ENCODE measurements around the gene AP1M1. TPM values are rescaled to one million over a fixed set of nuclear protein-coding genes. Genes with fewer than 3 reads are reported as not detected.

Gene AP1M1
- total RNA-seq, 2 experiments from 2014 or later = 100 to 113 TPM

GRCh38 chr19:16202320-16203255 is 4.9 kb downstream of the AP1M1 start:
- DNase-seq = peak; percentile 10
- peaks cover 33% of the 10 kb centered on the region for H3K36me3 Mint-ChIP-seq
- H3K4me1 Mint-ChIP-seq (ENCODE audit: low read depth) = peaks cover 51% of the 10 kb centered on the region
- POLR2A ChIA-PET = interaction anchor here (0.8 kb wide), 1 partner anchor 17 kb away, joined by 3 read pairs; the partner anchor contains the start of gene FAM32A
- CTCF ChIA-PET = interaction anchor here (0.9 to 1.2 kb wide), 2 partner anchors 9 to 181 kb away, joined by 3 read pairs; no protein-coding TSS in a partner anchor
- peak overlapping the region; percentile 43 for H3K27ac Mint-ChIP-seq
- no peak overlapping the region for H3K4me3 Mint-ChIP-seq
- intact Hi-C loops (cut with micrococcal nuclease) = no loop called here
- no peaks in the 10 kb centered on the region for H3K27me3 Mint-ChIP-seq
- no peaks in the 10 kb centered on the region for H3K9me3 Mint-ChIP-seq

GRCh38 chr19:16203256-16204004 is 5.7 kb downstream of the AP1M1 start:
- peak; percentile 4 for DNase-seq
- Mint-ChIP-seq H3K36me3 (peaks cover 34% of the 10 kb centered on the region), H3K4me3 (no peak overlapping the region), H3K27me3 (no peaks in the 10 kb centered on the region), H3K9me3 (no peaks in the 10 kb centered on the region), H3K27ac (no peak overlapping the region), H3K4me1 (ENCODE audit: low read depth) (peaks cover 58% of the 10 kb centered on the region)
- CTCF ChIA-PET = interaction anchor here (0.9 kb wide), 1 partner anchor 9 kb away, joined by 3 read pairs; no protein-coding TSS in a partner anchor
- intact Hi-C loops (cut with micrococcal nuclease) = no loop called here
- POLR2A ChIA-PET = interaction anchor here (0.5 to 0.8 kb wide), 2 partner anchors 18 to 84 kb away, joined by 3 to 4 read pairs; partner anchors contain the start of gene FAM32A

DNA sequence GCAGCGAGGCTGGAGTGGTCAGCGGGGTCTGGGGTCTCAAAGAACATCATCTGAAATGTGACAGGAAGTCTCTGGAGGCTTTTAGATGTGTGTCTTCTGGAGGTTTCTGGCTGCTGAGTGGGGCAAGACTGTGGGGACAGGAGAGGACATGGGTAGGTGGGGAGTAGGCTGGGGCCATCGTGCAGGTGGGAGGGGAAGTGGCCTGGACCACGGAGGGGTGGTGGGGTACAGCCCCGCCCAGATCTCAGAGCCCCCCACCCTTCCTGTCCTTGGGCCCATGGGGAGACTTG is 6.2 kb downstream of the AP1M1 start:
- Mint-ChIP-seq H3K27ac (no peak overlapping the region), H3K9me3 (no peaks in the 10 kb centered on the region), H3K36me3 (peaks cover 39% of the 10 kb centered on the region), H3K4me1 (ENCODE audit: low read depth) (peaks cover 53% of the 10 kb centered on the region), H3K4me3 (no peak overlapping the region), H3K27me3 (no peaks in the 10 kb centered on the region)
- POLR2A ChIA-PET = interaction anchor here (0.5 kb wide), 1 partner anchor 85 kb away, joined by 4 read pairs; no protein-coding TSS in a partner anchor
- CTCF ChIA-PET = no interaction called here
- intact Hi-C loops (cut with micrococcal nuclease) = no loop called here
- DNase-seq = peak; percentile 4

DNA sequence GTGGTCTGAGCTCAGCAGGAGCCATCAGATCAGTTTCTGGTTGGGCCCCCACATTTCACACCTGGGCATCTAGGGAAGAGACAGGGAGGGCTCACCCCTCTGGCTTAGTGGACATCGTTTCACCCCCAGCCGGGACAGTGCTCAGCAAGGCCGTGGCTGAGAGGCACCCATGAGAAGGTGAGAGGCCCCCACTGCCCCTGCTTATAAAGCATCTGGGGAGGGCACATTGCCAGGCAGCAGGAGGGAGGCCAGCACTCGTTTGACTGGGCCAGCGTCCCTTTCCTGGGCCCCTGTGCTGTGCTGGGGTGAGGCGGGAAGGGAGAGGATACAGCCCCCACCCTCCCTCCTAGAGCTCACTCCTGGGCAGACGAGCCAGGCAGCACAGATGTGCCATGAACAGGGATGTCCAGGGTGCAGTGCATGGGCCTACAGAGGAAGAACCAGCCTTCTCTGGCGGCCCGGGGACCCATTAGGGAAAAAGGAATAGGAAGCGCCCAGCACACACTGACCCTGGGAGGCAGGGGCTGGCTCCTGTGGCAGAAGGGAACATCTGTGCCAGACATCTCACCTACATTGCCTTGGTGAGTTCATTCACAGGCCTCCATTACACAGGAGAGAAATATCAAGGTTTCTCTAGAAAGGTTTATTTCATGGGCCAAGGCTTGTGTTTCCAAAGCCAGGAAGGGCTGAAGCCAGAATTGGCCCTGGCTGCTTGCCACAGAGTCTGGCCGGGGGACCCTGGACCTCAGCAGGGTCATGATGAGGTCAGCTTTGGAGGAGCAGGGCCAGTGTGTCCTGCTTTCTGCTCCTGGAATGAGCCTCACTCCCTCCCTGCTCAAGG is 7.7 kb downstream of the AP1M1 start:
- ChIA-PET POLR2A (no interaction called here), CTCF (no interaction called here)
- H3K9me3 Mint-ChIP-seq = no peaks in the 10 kb centered on the region
- peaks cover 45% of the 10 kb centered on the region for H3K4me1 Mint-ChIP-seq (ENCODE audit: low read depth)
- intact Hi-C loops (cut with micrococcal nuclease) = no loop called here
- H3K27me3 Mint-ChIP-seq = no peaks in the 10 kb centered on the region
- H3K36me3 Mint-ChIP-seq = peaks cover 50% of the 10 kb centered on the region
- H3K4me3 Mint-ChIP-seq = no peak overlapping the region
- peak; percentile 6 for DNase-seq
- no peak overlapping the region for H3K27ac Mint-ChIP-seq

DNA sequence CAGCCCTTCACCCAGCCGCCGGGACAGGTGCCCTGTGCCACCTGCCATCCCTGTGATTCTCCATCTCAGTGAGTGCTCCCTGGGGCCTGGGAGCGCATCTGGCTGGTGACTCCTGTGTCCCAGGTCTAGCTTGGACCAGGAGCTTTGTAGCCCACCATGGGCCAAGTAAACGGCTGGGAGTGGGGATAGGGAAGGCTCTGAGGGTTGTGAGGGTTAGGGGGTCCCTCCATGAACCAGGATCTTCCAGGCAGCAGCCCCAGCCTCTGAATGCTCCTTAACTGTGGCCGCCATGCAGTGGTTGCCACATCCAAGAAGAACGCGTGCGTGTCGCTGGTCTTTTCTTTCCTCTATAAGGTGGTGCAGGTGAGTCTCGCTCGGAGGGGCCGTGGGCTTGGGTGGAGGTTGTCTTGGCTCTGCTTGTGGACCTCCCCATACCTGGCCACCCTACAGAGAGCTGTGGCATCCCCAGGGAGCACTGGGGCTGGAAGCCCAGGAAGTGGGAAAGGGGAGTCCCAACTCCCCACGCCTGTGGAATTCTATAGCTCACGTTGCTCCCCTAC is 8.4 kb downstream of the AP1M1 start:
- intact Hi-C loops (cut with micrococcal nuclease) = no loop called here
- peak; percentile 4 for DNase-seq
- Mint-ChIP-seq H3K9me3 (no peaks in the 10 kb centered on the region), H3K27ac (no peak overlapping the region), H3K36me3 (peaks cover 50% of the 10 kb centered on the region), H3K4me3 (no peak overlapping the region), H3K27me3 (no peaks in the 10 kb centered on the region), H3K4me1 (ENCODE audit: low read depth) (peaks cover 40% of the 10 kb centered on the region)
- POLR2A ChIA-PET = interaction anchor here (1.2 kb wide), 1 partner anchor 9 kb away, joined by 3 read pairs; the partner anchor contains the start of gene AP1M1
- CTCF ChIA-PET = interaction anchor here (1.0 kb wide), 1 partner anchor 177 kb away, joined by 3 read pairs; no protein-coding TSS in a partner anchor

DNA sequence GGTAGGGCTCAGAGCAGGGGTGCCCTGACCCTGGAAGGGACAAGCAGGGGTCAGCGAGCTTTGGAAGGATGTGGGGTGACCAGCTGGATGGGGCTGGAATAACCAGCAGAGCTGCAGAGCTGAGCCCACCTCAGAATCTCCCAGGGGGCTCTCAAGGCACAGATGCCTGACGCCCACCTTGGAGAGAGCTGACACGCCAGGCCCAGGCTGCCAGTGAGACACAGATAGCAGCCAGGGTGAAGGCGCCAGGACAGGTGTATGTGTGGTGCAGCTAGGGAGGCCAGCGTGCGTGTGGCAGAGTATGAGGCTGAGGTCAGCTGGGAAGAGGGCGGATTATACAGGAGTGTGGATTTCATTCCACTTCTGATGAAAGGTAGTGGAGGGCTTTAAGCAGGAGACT is 8.9 kb downstream of the AP1M1 start:
- Mint-ChIP-seq H3K4me3 (no peak overlapping the region), H3K27ac (peak overlapping the region; percentile 4), H3K4me1 (ENCODE audit: low read depth) (peaks cover 38% of the 10 kb centered on the region), H3K9me3 (peaks cover 2% of the 10 kb centered on the region), H3K36me3 (peaks cover 53% of the 10 kb centered on the region), H3K27me3 (no peaks in the 10 kb centered on the region)
- POLR2A ChIA-PET = interaction anchor here (1.2 kb wide), 1 partner anchor 9 kb away, joined by 3 read pairs; the partner anchor contains the start of gene AP1M1
- intact Hi-C loops (cut with micrococcal nuclease) = no loop called here
- CTCF ChIA-PET = interaction anchor here (1.0 kb wide), 1 partner anchor 176 kb away, joined by 3 read pairs; no protein-coding TSS in a partner anchor
- DNase-seq = peak; percentile 8

GRCh38 chr19:16207063-16207462 is 9.4 kb downstream of the AP1M1 start:
- Mint-ChIP-seq H3K9me3 (peaks cover 3% of the 10 kb centered on the region), H3K4me3 (no peak overlapping the region), H3K27ac (no peak overlapping the region), H3K36me3 (peaks cover 57% of the 10 kb centered on the region), H3K4me1 (ENCODE audit: low read depth) (peaks cover 39% of the 10 kb centered on the region), H3K27me3 (no peaks in the 10 kb centered on the region)
- ChIA-PET CTCF (interaction anchor here (1.0 to 1.1 kb wide), 2 partner anchors 166 to 176 kb away, joined by 3 to 4 read pairs; no protein-coding TSS in a partner anchor), POLR2A (interaction anchor here (1.2 kb wide), 1 partner anchor 10 kb away, joined by 3 read pairs; the partner anchor contains the start of gene AP1M1)
- no peak for DNase-seq
- intact Hi-C loops (cut with micrococcal nuclease) = no loop called here

DNA sequence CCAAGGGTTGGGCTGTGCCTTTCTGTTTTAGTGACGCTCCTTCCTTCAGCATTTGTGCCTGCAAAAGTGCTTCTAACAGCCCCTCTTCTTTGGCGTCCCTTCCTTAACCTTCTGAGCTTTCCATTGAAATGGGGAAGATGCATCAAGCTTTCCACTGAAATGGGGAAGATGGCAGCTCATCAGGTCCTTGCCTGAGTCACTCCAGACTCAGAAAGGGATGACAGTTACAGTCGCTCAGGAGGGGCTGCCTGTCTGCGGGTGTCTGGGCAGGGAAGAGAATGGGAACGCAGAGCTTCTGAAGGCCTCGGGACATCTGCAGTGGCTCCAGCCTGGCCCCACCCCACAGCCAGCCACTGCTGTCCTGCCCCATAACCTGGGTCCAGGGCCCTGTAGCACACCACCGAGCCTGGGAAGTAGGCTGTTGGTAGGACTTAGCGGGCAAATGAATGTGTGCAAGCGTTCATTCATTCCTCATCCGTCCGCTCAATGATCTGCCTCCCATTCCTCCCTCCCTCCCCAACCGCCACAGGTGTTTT is 9.8 kb downstream of the AP1M1 start:
- Mint-ChIP-seq H3K27ac (peak overlapping the region; percentile 23), H3K36me3 (peaks cover 59% of the 10 kb centered on the region), H3K27me3 (no peaks in the 10 kb centered on the region), H3K9me3 (peaks cover 3% of the 10 kb centered on the region), H3K4me1 (ENCODE audit: low read depth) (peaks cover 40% of the 10 kb centered on the region), H3K4me3 (no peak overlapping the region)
- ChIA-PET CTCF (interaction anchor here (0.8 to 1.1 kb wide), 3 partner anchors 166 to 210 kb away, joined by 3 to 4 read pairs (median 4); no protein-coding TSS in a partner anchor), POLR2A (no interaction called here)
- intact Hi-C loops (cut with micrococcal nuclease) = no loop called here
- DNase-seq = no peak

DNA sequence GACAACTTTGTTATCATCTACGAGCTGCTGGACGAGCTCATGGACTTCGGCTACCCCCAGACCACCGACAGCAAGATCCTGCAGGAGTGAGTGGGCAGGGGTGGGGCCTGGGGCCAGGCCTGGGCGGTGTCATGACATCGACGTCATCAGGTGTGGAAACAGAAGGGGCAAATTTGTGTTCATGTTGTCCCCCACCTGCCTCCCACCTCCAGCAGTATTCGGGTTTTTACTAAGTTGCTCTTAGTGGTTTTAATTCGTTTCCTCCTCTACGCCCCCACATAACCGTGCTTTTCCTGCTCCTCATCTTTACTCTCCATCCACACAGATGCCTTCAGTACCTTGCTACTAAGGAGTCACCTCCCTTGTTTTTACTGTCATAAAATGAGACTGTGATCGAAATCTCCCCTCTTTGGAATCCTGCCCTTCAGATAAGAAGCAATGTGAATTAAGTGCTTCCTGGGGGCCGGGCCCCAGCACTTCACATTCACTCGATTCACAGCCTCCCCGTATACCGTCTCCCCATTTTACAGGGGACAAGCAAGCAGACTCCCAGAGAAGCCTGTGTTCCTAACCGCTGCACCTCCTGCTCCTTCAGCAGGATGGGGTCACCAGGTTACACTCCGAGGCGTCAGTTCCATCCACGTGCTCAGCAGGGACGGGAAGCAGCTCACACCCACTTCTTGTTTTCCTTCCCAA is 10.5 kb downstream of the AP1M1 start:
- H3K27me3 Mint-ChIP-seq = no peaks in the 10 kb centered on the region
- H3K4me3 Mint-ChIP-seq = no peak overlapping the region
- intact Hi-C loops (cut with micrococcal nuclease) = no loop called here
- ChIA-PET POLR2A (no interaction called here), CTCF (interaction anchor here (0.8 to 1.1 kb wide), 3 partner anchors 167 to 209 kb away, joined by 3 to 4 read pairs (median 4); no protein-coding TSS in a partner anchor)
- peak; percentile 52 for DNase-seq
- peaks cover 3% of the 10 kb centered on the region for H3K9me3 Mint-ChIP-seq
- peak overlapping the region; percentile 23 for H3K27ac Mint-ChIP-seq
- H3K4me1 Mint-ChIP-seq (ENCODE audit: low read depth) = peaks cover 43% of the 10 kb centered on the region
- peaks cover 60% of the 10 kb centered on the region for H3K36me3 Mint-ChIP-seq

- Mint-ChIP-seq H3K9me3 (peaks cover 3% of the 10 kb centered on the region), H3K4me3 (no peak overlapping the region), H3K36me3 (peaks cover 57% of the 10 kb centered on the region), H3K4me1 (ENCODE audit: low read depth) (peaks cover 46% of the 10 kb centered on the region), H3K27ac (no peak overlapping the region), H3K27me3 (no peaks in the 10 kb centered on the region)
- intact Hi-C loops (cut with micrococcal nuclease) = no loop called here
- no peak for DNase-seq
- CTCF ChIA-PET = interaction anchor here (0.7 kb wide), 2 partner anchors 38 to 146 kb away, joined by 3 to 4 read pairs; no protein-coding TSS in a partner anchor
- POLR2A ChIA-PET = no interaction called here
Observed at GRCh38 chr19:16208847-16209665, 11.3 kb downstream of the AP1M1 start.

Data from activated CD4-positive, alpha-beta memory T cell treated with anti-CD3 and anti-CD28 coated beads for 36 hours (primary cell).